K562 (cell line): Measurements from ENCODE around the gene TCFL5. TPM values are rescaled to one million over a fixed set of nuclear protein-coding genes. Genes with fewer than 3 reads are reported as not detected.

ENCODE experiments used
- ARHGAP35 ChIP-seq: fragments of 450-650 bp; IDR thresholded peaks from 2 replicates; pipeline ENCODE4 v1.6.1; 2018; ENCODE audit not compliant: partially characterized antibody
- BACH1 ChIP-seq: fragments of 200-800 bp; sonication (Bioruptor generic); IDR thresholded peaks from 2 replicates; pipeline ENCODE4 v1.6.1; 2016; ENCODE audit warnings: missing genetic modification characterization, missing compliant biosample characterization
- CGGBP1 ChIP-seq: fragments of 250-450 bp; sonication (Bioruptor Pico); IDR thresholded peaks from 2 replicates; pipeline ENCODE4 v1.9.0; 2021; ENCODE audit warnings: mild to moderate bottlenecking
- E2F3 ChIP-seq: fragments of 250-450 bp; sonication (Bioruptor Pico); IDR thresholded peaks from 2 replicates; pipeline ENCODE4 v1.4.0; 2020; ENCODE audit warnings: mild to moderate bottlenecking
- ESRRB ChIP-seq: fragments of 250-450 bp; sonication (Bioruptor Pico); IDR thresholded peaks from 2 replicates; pipeline ENCODE4 v1.5.0; 2020; ENCODE audit warnings: mild to moderate bottlenecking, moderate library complexity, borderline replicate concordance
- ETS1 ChIP-seq: conservative IDR thresholded peaks from 2 replicates; pipeline ENCODE4 v1.6.1; 2011; ENCODE audit warnings: low read depth, mild to moderate bottlenecking, low read length; ENCODE audit not compliant: control insufficient read depth
- FIP1L1 ChIP-seq: fragments of 200-400 bp; formaldehyde crosslinking; IDR thresholded peaks from 2 replicates; pipeline ENCODE4 v1.6.1; 2018; ENCODE audit warnings: mild to moderate bottlenecking, low read depth, low read length; ENCODE audit not compliant: poor library complexity, severe bottlenecking
- GTF2A2 ChIP-seq: IDR thresholded peaks from 2 replicates; pipeline ENCODE4 v1.6.1; 2016; ENCODE audit warnings: mild to moderate bottlenecking, missing genetic modification characterization, missing compliant biosample characterization
- HEY1 ChIP-seq: fragments of 250-450 bp; sonication (Bioruptor Pico); IDR thresholded peaks from 2 replicates; pipeline ENCODE4 v1.5.0; 2020; ENCODE audit warnings: mild to moderate bottlenecking, moderate library complexity, borderline replicate concordance
- HLTF ChIP-seq: fragments of 450-650 bp; IDR thresholded peaks from 2 replicates; pipeline ENCODE4 v1.6.1; 2016
- HNRNPH1 ChIP-seq: fragments of 200-400 bp; formaldehyde crosslinking; optimal IDR thresholded peaks from 2 replicates; pipeline ENCODE3; 2017; ENCODE audit warnings: low read depth, mild to moderate bottlenecking, low read length, moderate library complexity
- MCM5 ChIP-seq: fragments of 450-650 bp; IDR thresholded peaks from 2 replicates; pipeline ENCODE4 v1.6.1; 2016; ENCODE audit warnings: low read depth
- MTF1 ChIP-seq: fragments of 250-450 bp; sonication (Bioruptor Pico); IDR thresholded peaks from 2 replicates; pipeline ENCODE4 v1.9.0; 2021; ENCODE audit warnings: moderate library complexity, mild to moderate bottlenecking, inconsistent platforms, borderline replicate concordance
- NR1H2 ChIP-seq: sonication (generic); formaldehyde crosslinking; IDR thresholded peaks from 2 replicates; pipeline ENCODE4 v1.4.0; 2020; ENCODE audit warnings: mild to moderate bottlenecking, missing genetic modification reagents
- POLR3A ChIP-seq: IDR thresholded peaks from 2 replicates; pipeline ENCODE4 v1.6.1; 2011; ENCODE audit warnings: borderline replicate concordance, mild to moderate bottlenecking, moderate library complexity; ENCODE audit not compliant: insufficient read length, insufficient read depth; ENCODE audit errors: extremely low read depth
- PYGO2 ChIP-seq: fragments of 450-650 bp; IDR thresholded peaks from 2 replicates; pipeline ENCODE4 v1.6.1; 2016; ENCODE audit warnings: mild to moderate bottlenecking, missing genetic modification characterization, moderate library complexity, missing compliant biosample characterization
- RBM39 ChIP-seq: fragments of 200-400 bp; formaldehyde crosslinking; optimal IDR thresholded peaks from 2 replicates; pipeline ENCODE3; 2018; ENCODE audit warnings: low read depth, low read length
- TAF7 ChIP-seq: fragments of 450-650 bp; IDR thresholded peaks from 2 replicates; pipeline ENCODE4 v1.6.1; 2016; ENCODE audit warnings: missing genetic modification characterization, missing compliant biosample characterization
- TEAD4 ChIP-seq, 2 experiments: sonication (generic) in 1 of 2; formaldehyde crosslinking in 1 of 2; IDR thresholded peaks; 2 replicates each; pipeline versions ENCODE4 v1.6.1 to v1.8.0; 2012 to 2022; ENCODE audit warnings: borderline replicate concordance in 1 of 2, inconsistent platforms in 1 of 2, low read length in 1 of 2, mild to moderate bottlenecking in 1 of 2, missing genetic modification reagents in 1 of 2
- TOE1 ChIP-seq, 2 experiments: fragments of 450-650 bp in 1 of 2; sonication (generic) in 1 of 2; formaldehyde crosslinking in 1 of 2; IDR thresholded peaks; 2 replicates each; pipeline versions ENCODE4 v1.7.1 to v1.8.0; 2016 to 2022; ENCODE audit warnings: borderline replicate concordance in 2 of 2, mild to moderate bottlenecking in 2 of 2, antibody characterized with exemption in 1 of 2, inconsistent platforms in 1 of 2, low read depth in 1 of 2, missing genetic modification reagents in 1 of 2, moderate library complexity in 1 of 2
- ZHX1 ChIP-seq: fragments of 150-350 bp; conservative IDR thresholded peaks from 2 replicates; pipeline ENCODE4 v1.6.1; 2014; ENCODE audit warnings: low read length
- ZNF197 ChIP-seq: fragments of 200-800 bp; sonication (Bioruptor generic); IDR thresholded peaks from 2 replicates; pipeline ENCODE4 v1.6.1; 2016; ENCODE audit warnings: low read depth, missing genetic modification characterization, missing compliant biosample characterization
- ZNF217 ChIP-seq: sonication (generic); formaldehyde crosslinking; IDR thresholded peaks from 2 replicates; pipeline ENCODE4 v1.8.0; 2022; ENCODE audit warnings: mild to moderate bottlenecking, missing genetic modification reagents
- ZNF717 ChIP-seq: fragments of 250-450 bp; sonication (Bioruptor Pico); IDR thresholded peaks from 2 replicates; pipeline ENCODE4 v1.5.0; 2021
- polyA plus RNA-seq, 8 experiments: library from polyadenylated mRNA; depleted of rRNA in 4 of 8; stranded (reverse) in 5 of 8; unstranded in 3 of 8; fragments of >200 nt; fragmentation: Nextera tagmentation in 2 of 8; fragmentation: Illumina TruSeq in 1 of 8; extraction: Ambion mirVana in 2 of 8; extraction: Trizol in 1 of 8; gene quantifications; 2 replicates each; pipeline versions ENCODE4 v1.2.1 to v1.2.3, GENCODE V29; 2011 to 2014; ENCODE audit warnings: inconsistent platforms in 1 of 8, missing spikeins in 1 of 8
- total RNA-seq, 7 experiments: library from RNA; depleted of rRNA in 6 of 7; stranded (reverse); fragments of >200 nt in 6 of 7; fragmentation: Illumina TruSeq in 2 of 7; extraction: Trizol in 2 of 7; gene quantifications; 2 replicates each; pipeline versions ENCODE4 v1.2.1 to v1.2.3, GENCODE V29; 2011 to 2021; ENCODE audit warnings: low replicate concordance in 1 of 7

TCFL5 gene
- total and polyA plus RNA-seq, 9 of the 15 experiments (the other 6 are each of a cell fraction or from before 2014, with no cell fraction given): 1.00 to 12.6 (median 9.1) TPM

- no peak for TF ChIP-seq ETS1
- TF ChIP-seq NR1H2 (CRISPR knock-in tag): no peak
- TF ChIP-seq ZNF197 (CRISPR knock-in tag): no peak
- TF ChIP-seq TEAD4 (IDR thresholded peaks at IDR 0.05; ENCODE audit: low read length): 0 out of 2 replicates have a peak, but pooled peaks have one; percentile 25
- TF ChIP-seq TEAD4 (CRISPR knock-in tag; IDR thresholded peaks at IDR 0.05; ENCODE audit: borderline replicate concordance): no peak
- TF ChIP-seq E2F3 (CRISPR knock-in tag): 0 out of 2 replicates have a peak, but pooled peaks have one; percentile 52
- TF ChIP-seq ESRRB (CRISPR knock-in tag): no peak
- TF ChIP-seq BACH1 (tag): no peak
- TF ChIP-seq HEY1 (CRISPR knock-in tag): no peak
- no peak for TF ChIP-seq RBM39
- no peak for TF ChIP-seq PYGO2 (tag)
- TF ChIP-seq CGGBP1: no peak
- no peak for TF ChIP-seq FIP1L1
- no peak for TF ChIP-seq ARHGAP35
- TF ChIP-seq GTF2A2 (tag): no peak
- TF ChIP-seq TOE1 (IDR thresholded peaks at IDR 0.05; ENCODE audit: borderline replicate concordance): peak; percentile 77; the same call in 1 of the 2 replicates
- TF ChIP-seq TOE1 (CRISPR knock-in tag; IDR thresholded peaks at IDR 0.05; ENCODE audit: borderline replicate concordance, low read depth): no peak
- no peak for TF ChIP-seq MCM5
- no peak; the same call in 1 of the 2 replicates for TF ChIP-seq MTF1 (CRISPR knock-in tag)
- TF ChIP-seq HLTF: no peak
- no peak for TF ChIP-seq ZHX1
- TF ChIP-seq ZNF717 (CRISPR knock-in tag): no peak
- no peak for TF ChIP-seq ZNF217
- no peak for TF ChIP-seq POLR3A
- no peak for TF ChIP-seq HNRNPH1
- no peak for TF ChIP-seq TAF7 (tag)
Measured at GRCh38 chr20:62861726-62862336, at the start of gene TCFL5 (continued).
